ENCODE measurements around the gene NOL3. TPM values are rescaled to one million over a fixed set of nuclear protein-coding genes. Genes with fewer than 3 reads are reported as not detected.
A peak's percentile ranks its signal among the peaks of the same experiment; 100 is the strongest.

The NOL3 gene
- total and polyA plus RNA-seq, 9 of the 15 experiments (the other 6 are each of a cell fraction or from before 2014, with no cell fraction given), result 0.45 to 14.0 (median 5.4) TPM

- no peak for TF ChIP-seq PCBP2 (IDR thresholded peaks at IDR 0.05; ENCODE audit: low read depth, low read length, poor library complexity, severe bottlenecking)
- TF ChIP-seq ELK1 (CRISPR knock-in tag; IDR thresholded peaks at IDR 0.05), result no peak
- TF ChIP-seq, protein P1, sequence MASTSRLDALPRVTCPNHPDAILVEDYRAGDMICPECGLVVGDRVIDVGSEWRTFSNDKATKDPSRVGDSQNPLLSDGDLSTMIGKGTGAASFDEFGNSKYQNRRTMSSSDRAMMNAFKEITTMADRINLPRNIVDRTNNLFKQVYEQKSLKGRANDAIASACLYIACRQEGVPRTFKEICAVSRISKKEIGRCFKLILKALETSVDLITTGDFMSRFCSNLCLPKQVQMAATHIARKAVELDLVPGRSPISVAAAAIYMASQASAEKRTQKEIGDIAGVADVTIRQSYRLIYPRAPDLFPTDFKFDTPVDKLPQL (IDR thresholded peaks at IDR 0.05; ENCODE audit: extremely low read depth, insufficient read length), result no peak
- TF ChIP-seq CHD1 (IDR thresholded peaks at IDR 0.05; ENCODE audit: low read length), result no peak
- no peak for TF ChIP-seq THRAP3 (IDR thresholded peaks at IDR 0.05; ENCODE audit: borderline replicate concordance)
- no peak for TF ChIP-seq BMI1 (IDR thresholded peaks at IDR 0.05; ENCODE audit: low read length)
- TF ChIP-seq EZH2 (IDR thresholded peaks at IDR 0.05; ENCODE audit: borderline replicate concordance, low read depth, low read length), result no peak
- no peak for TF ChIP-seq ZNF197 (CRISPR knock-in tag; IDR thresholded peaks at IDR 0.05; ENCODE audit: low read depth)
- TF ChIP-seq USF2 (CRISPR knock-in tag; IDR thresholded peaks at IDR 0.05), result peak; percentile 61
- no peak for TF ChIP-seq ZNF175 (CRISPR knock-in tag; IDR thresholded peaks at IDR 0.05; ENCODE audit: low read depth)
- TF ChIP-seq, protein P2, sequence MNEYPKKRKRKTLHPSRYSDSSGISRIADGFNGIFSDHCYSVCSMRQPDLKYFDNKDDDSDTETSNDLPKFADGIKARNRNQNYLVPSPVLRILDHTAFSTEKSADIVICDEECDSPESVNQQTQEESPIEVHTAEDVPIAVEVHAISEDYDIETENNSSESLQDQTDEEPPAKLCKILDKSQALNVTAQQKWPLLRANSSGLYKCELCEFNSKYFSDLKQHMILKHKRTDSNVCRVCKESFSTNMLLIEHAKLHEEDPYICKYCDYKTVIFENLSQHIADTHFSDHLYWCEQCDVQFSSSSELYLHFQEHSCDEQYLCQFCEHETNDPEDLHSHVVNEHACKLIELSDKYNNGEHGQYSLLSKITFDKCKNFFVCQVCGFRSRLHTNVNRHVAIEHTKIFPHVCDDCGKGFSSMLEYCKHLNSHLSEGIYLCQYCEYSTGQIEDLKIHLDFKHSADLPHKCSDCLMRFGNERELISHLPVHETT (CRISPR knock-in tag; conservative IDR thresholded peaks at IDR 0.05 in 1 of 2, IDR thresholded peaks at IDR 0.05 in 1 of 2), result peak in 1 of 2 experiments; percentile 55; a peak in 1 of 4 replicates
- TF ChIP-seq XRCC4 (IDR thresholded peaks at IDR 0.05; ENCODE audit: extremely low read depth, insufficient read depth, insufficient read length), result no peak
- no peak for TF ChIP-seq ZSCAN29 (IDR thresholded peaks at IDR 0.05)
- no peak for TF ChIP-seq SRSF9 (IDR thresholded peaks at IDR 0.05; ENCODE audit: borderline replicate concordance, low read depth, low read length)
- no peak for TF ChIP-seq ILK (tag; IDR thresholded peaks at IDR 0.05; ENCODE audit: borderline replicate concordance, low read depth)
- no peak for TF ChIP-seq NBN (IDR thresholded peaks at IDR 0.05; ENCODE audit: low read depth)
- TF ChIP-seq NFATC3 (IDR thresholded peaks at IDR 0.05), result no peak
- TF ChIP-seq JUNB (CRISPR knock-in tag; conservative IDR thresholded peaks at IDR 0.05), result no peak
- no peak for TF ChIP-seq NCOA2 (IDR thresholded peaks at IDR 0.05; ENCODE audit: partially characterized antibody in 2 of 2)
- no peak for TF ChIP-seq CHD2 (IDR thresholded peaks at IDR 0.05; ENCODE audit: low read depth, low read length)
- TF ChIP-seq TCFL5 (CRISPR knock-in tag; conservative IDR thresholded peaks at IDR 0.05), result no peak
- no peak for TF ChIP-seq ZNF239 (CRISPR knock-in tag; IDR thresholded peaks at IDR 0.05)
- no peak for TF ChIP-seq STAG1 (CRISPR knock-in tag; IDR thresholded peaks at IDR 0.05; ENCODE audit: borderline replicate concordance)
- no peak for TF ChIP-seq CBX8 (IDR thresholded peaks at IDR 0.05; ENCODE audit: borderline replicate concordance, extremely low read depth, low read depth, low read length, poor library complexity, severe bottlenecking)
- no peak for TF ChIP-seq ZKSCAN3 (CRISPR knock-in tag; IDR thresholded peaks at IDR 0.05)
Measured at GRCh38 chr16:67164599-67165061, 5.7 kb upstream of the NOL3 start, which contains the start of gene HSF4 (continued).
